22Rv1 (cell line): ENCODE results near the gene TEAD3.

ENCODE experiments used
- H3K27ac ChIP-seq: fragments of 450-650 bp; 2 replicates; pipeline ENCODE4 v1.5.1; 2017
- ZFX ChIP-seq: fragments of 450-650 bp; IDR thresholded peaks from 2 replicates; pipeline ENCODE4 v1.6.1; 2017; ENCODE audit warnings: antibody characterized with exemption, borderline replicate concordance
- TF ChIP-seq, protein P1 (sequence below): fragments of 450-650 bp; IDR thresholded peaks from 2 replicates; pipeline ENCODE4 v1.5.1; 2017; ENCODE audit warnings: mild to moderate bottlenecking

Gene TEAD3

GRCh38 chr6:35473075-35473849 lies 23.6 kb downstream of the TEAD3 start:
- TF ChIP-seq, protein P1, sequence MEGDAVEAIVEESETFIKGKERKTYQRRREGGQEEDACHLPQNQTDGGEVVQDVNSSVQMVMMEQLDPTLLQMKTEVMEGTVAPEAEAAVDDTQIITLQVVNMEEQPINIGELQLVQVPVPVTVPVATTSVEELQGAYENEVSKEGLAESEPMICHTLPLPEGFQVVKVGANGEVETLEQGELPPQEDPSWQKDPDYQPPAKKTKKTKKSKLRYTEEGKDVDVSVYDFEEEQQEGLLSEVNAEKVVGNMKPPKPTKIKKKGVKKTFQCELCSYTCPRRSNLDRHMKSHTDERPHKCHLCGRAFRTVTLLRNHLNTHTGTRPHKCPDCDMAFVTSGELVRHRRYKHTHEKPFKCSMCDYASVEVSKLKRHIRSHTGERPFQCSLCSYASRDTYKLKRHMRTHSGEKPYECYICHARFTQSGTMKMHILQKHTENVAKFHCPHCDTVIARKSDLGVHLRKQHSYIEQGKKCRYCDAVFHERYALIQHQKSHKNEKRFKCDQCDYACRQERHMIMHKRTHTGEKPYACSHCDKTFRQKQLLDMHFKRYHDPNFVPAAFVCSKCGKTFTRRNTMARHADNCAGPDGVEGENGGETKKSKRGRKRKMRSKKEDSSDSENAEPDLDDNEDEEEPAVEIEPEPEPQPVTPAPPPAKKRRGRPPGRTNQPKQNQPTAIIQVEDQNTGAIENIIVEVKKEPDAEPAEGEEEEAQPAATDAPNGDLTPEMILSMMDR = no peak
- no peak for TF ChIP-seq ZFX
- peak overlapping the region; percentile 94 for H3K27ac ChIP-seq

- H3K27ac ChIP-seq = peak overlapping the region; percentile 94
- TF ChIP-seq, protein P1 = no peak
- TF ChIP-seq ZFX = no peak
These were observed 25.0 kb downstream of the TEAD3 start for GRCh38 chr6:35471836-35472345.

GRCh38 chr6:35470663-35471120 lies 26.2 kb downstream of the TEAD3 start:
- TF ChIP-seq, protein P1 = no peak
- no peak for TF ChIP-seq ZFX
- H3K27ac ChIP-seq = peak overlapping the region; percentile 94

- TF ChIP-seq, protein P1 = no peak
- no peak for TF ChIP-seq ZFX
- H3K27ac ChIP-seq = peak overlapping the region; percentile 94
These were observed 26.9 kb downstream of the TEAD3 start for GRCh38 chr6:35469751-35470662.

GRCh38 chr6:35468980-35469750 lies 27.7 kb downstream of the TEAD3 start:
- TF ChIP-seq, protein P1 = no peak
- TF ChIP-seq ZFX = no peak
- peak overlapping the region; percentile 94 for H3K27ac ChIP-seq

DNA sequence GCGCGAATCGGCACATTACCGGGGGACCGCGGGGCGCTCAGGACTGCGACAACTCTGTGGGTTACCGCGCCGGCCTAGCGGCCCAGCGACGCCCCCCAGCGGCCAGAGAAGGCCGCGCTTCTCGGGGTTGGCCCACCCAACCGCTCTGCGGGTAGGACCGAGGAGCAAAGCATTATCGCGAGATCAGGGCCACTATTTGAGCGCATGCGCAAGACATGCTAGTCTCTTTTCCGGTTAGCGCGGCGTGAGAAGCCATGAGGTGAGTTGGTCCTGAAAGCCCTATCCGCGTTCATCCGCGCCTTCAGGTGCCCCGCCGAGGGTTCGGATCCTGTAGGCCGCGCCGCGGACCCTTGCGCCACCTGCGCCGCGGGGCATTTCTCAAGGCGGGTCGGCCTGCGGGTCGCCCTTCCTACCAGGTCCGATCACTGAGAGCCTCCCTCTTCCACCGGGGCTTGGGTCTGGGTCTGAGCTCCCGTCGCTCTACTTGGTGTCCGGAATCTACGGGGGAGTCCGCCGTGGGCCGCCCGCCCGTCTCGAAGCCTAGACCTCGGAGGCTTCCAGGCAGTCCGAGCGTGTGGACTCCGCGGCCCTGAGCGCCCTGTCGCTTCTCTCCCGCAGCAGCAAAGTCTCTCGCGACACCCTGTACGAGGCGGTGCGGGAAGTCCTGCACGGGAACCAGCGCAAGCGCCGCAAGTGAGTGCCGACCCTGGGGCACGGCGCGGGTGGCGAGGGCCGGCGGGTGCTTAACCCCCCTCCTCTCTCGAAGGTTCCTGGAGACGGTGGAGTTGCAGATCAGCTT lies 28.5 kb downstream of the TEAD3 start, which contains the start of gene RPL10A:
RPL10A (plus strand) TSS at position 221 of the 799 bp plus-strand sequence; CDS start at position 255, 34 bp downstream.
- H3K27ac ChIP-seq = peak within 1 kb of the TSS; percentile 94
- TF ChIP-seq ZFX = no peak
- TF ChIP-seq, protein P1 = peak; percentile 97
